ENCODE measurements around the gene SEMA4A.
A peak's percentile ranks its signal among the peaks of the same experiment; 100 is the strongest.

The SEMA4A gene

DNA sequence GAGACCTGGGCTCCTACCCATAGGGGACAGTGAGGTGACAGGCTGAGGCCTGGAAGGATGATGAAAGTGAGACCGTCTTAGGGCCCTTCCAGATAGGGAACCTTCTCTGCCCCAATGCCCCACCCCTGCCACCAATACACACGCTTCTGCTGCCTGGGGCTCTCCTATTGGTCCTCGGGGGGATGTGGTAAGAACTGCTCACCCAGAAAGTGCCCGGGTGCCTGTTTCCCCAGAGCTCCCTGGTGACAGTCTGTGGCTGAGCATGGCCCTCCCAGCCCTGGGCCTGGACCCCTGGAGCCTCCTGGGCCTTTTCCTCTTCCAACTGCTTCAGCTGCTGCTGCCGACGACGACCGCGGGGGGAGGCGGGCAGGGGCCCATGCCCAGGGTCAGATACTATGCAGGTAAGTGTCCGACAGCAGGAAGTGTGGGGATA, 948 bp downstream of the SEMA4A start:
- no peak overlapping the region for H3K4me3 ChIP-seq (ENCODE audit: low read depth, low read length)
- in situ Hi-C loops (cut with HindIII; ENCODE audit: low pct_ligation_motif_present, low sequenced_read_pairs): no loop called here
- H3K36me3 ChIP-seq (replicated peaks): no peaks in the 10 kb centered on the region
- no peak for DNase-seq
- H3K27me3 ChIP-seq (replicated peaks): peaks cover 8% of the 10 kb centered on the region
- TF ChIP-seq, protein P1, sequence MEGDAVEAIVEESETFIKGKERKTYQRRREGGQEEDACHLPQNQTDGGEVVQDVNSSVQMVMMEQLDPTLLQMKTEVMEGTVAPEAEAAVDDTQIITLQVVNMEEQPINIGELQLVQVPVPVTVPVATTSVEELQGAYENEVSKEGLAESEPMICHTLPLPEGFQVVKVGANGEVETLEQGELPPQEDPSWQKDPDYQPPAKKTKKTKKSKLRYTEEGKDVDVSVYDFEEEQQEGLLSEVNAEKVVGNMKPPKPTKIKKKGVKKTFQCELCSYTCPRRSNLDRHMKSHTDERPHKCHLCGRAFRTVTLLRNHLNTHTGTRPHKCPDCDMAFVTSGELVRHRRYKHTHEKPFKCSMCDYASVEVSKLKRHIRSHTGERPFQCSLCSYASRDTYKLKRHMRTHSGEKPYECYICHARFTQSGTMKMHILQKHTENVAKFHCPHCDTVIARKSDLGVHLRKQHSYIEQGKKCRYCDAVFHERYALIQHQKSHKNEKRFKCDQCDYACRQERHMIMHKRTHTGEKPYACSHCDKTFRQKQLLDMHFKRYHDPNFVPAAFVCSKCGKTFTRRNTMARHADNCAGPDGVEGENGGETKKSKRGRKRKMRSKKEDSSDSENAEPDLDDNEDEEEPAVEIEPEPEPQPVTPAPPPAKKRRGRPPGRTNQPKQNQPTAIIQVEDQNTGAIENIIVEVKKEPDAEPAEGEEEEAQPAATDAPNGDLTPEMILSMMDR (IDR thresholded peaks at IDR 0.05; ENCODE audit: low read depth, low read length, missing control alignments): no peak
- no peak overlapping the region for H3K27ac ChIP-seq

DNA sequence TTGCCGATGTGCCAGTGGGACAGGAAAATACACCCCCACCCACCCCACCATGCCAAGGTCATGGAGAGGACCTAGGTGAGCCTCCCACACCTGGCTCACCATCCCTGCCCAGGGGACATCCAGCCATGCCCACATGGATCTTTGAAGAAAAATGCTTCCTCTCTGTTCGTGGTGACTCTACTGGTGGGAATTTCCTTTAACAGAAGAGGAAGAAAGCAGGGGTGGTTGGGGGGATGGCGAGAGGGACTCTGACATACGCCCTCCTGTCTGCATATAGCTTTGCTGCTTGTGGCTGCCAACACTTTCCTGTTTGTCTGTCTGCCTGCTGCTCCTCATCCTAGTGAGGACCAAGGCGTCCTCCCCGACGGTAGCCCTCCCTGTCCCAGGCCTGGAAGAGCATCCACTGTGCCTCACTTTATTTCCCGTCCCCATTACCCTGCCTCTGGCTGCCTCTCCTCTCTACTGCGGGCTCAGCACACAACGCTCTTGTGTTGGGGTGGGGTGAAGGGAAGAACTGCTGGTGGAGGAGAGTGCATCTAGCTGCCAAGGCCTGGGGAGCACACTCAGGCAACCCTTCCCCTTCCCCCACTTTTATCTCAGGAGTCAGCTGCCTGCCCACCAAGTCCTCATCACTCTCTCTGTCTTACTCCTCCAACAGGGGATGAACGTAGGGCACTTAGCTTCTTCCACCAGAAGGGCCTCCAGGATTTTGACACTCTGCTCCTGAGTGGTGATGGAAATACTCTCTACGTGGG, 2.5 kb downstream of the SEMA4A start:
- no peak overlapping the region for H3K27ac ChIP-seq
- H3K36me3 ChIP-seq (replicated peaks): no peaks in the 10 kb centered on the region
- H3K27me3 ChIP-seq (replicated peaks): no peaks in the 10 kb centered on the region
- H3K4me3 ChIP-seq (ENCODE audit: low read depth, low read length): no peak overlapping the region
- TF ChIP-seq, protein P1 (IDR thresholded peaks at IDR 0.05; ENCODE audit: low read depth, low read length, missing control alignments): no peak
- in situ Hi-C loops (cut with HindIII; ENCODE audit: low pct_ligation_motif_present, low sequenced_read_pairs): no loop called here
- DNase-seq: no peak

DNA sequence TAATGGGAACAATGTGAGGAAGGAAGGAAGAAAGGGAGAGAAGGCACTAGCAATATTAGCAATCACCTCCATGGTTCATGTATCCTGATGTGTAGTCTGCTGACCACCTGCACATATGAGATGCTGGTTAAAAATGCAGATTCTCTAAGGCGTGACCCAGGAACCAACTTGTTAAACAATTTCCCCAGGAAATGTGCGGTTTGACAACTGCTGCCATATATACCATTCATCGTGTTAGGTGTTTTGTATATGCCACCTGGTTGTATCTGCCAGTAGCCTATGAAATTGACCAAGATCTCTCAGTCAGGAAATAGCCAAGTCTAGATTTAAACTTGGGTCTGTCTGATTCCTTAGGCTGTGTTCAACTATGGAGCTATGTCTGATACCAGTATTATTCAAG, 4.1 kb downstream of the SEMA4A start:
- TF ChIP-seq, protein P1 (IDR thresholded peaks at IDR 0.05; ENCODE audit: low read depth, low read length, missing control alignments): no peak
- no peaks in the 10 kb centered on the region for H3K27me3 ChIP-seq (replicated peaks)
- H3K4me3 ChIP-seq (ENCODE audit: low read depth, low read length): no peak overlapping the region
- in situ Hi-C loops (cut with HindIII; ENCODE audit: low pct_ligation_motif_present, low sequenced_read_pairs): no loop called here
- no peaks in the 10 kb centered on the region for H3K36me3 ChIP-seq (replicated peaks)
- DNase-seq: no peak
- H3K27ac ChIP-seq: no peak overlapping the region

DNA sequence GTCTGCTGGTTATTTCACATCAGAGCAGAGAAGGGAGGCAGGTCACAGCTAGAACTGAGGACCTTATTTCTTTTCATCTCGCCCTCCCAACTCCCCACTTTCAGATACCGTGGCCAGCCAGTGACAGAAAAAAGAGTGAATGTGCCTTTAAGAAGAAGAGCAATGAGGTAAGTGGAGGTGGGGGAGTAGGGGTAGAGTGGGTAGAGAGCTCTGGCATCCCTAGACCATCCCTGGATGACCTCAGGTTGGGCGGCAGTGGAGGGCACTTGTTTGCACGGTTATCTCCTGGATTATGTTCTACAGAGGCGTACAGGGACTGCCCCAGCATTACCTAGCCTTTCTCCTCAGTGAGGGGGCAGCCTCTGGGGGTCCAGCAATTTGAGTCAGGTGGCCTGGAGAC, 4.6 kb downstream of the SEMA4A start:
- no peak for DNase-seq
- Histone ChIP-seq H3K27ac (no peak overlapping the region), H3K36me3 (replicated peaks) (no peaks in the 10 kb centered on the region), H3K4me3 (ENCODE audit: low read depth, low read length) (no peak overlapping the region), H3K27me3 (replicated peaks) (no peaks in the 10 kb centered on the region)
- in situ Hi-C loops (cut with HindIII; ENCODE audit: low pct_ligation_motif_present, low sequenced_read_pairs): no loop called here
- TF ChIP-seq, protein P1 (IDR thresholded peaks at IDR 0.05; ENCODE audit: low read depth, low read length, missing control alignments): no peak

DNA sequence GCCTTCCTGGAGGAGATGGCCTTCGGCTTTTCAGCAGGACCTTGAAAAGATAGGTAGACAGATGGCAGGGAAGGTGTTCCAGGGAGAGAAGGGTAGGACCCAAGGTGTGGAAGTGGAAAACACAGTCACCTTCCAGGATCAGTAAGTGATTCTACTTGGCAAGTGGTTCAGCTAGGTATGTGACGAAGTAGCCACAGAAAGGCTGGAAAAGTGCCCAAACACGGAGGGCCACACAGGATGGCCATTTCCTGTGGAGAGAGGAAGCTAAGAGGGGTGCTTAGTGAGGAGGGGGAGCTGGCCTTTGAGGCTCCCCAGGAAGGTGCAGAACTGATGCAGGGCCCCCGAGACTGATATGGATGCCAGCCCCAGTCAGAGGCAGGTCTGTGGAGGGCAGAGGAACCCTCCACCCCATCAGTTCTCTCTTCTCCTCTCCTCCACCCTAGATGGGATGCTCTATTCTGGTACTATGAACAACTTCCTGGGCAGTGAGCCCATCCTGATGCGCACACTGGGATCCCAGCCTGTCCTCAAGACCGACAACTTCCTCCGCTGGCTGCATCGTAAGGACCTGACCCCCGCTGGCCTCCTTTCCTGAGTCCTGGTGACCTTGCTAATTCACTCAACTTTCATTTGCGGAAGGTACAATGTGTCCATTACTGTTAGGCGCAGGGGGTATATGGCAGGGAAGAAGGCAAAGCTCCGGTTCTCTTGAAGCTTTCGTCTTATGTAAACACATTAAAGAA, 6.8 kb downstream of the SEMA4A start:
- H3K36me3 ChIP-seq (replicated peaks): no peaks in the 10 kb centered on the region
- H3K4me3 ChIP-seq (ENCODE audit: low read depth, low read length): peak overlapping the region; percentile 45
- H3K27me3 ChIP-seq (replicated peaks): no peaks in the 10 kb centered on the region
- no peak overlapping the region for H3K27ac ChIP-seq
- TF ChIP-seq, protein P1 (IDR thresholded peaks at IDR 0.05; ENCODE audit: low read depth, low read length, missing control alignments): no peak
- in situ Hi-C loops (cut with HindIII; ENCODE audit: low pct_ligation_motif_present, low sequenced_read_pairs): no loop called here
- no peak for DNase-seq

Data from brain microvascular endothelial cell (primary cell).